GM19099 (cell line): ENCODE data around the gene SLC29A2.

Experiments used
- POLR2A ChIP-seq: IDR thresholded peaks from 3 replicates; pipeline ENCODE4 v1.6.1; 2011; ENCODE audit warnings: low read depth; ENCODE audit not compliant: insufficient read length; ENCODE audit errors: extremely low read depth

Gene SLC29A2

GRCh38 chr11:66332371-66333219 is 39.0 kb downstream of the SLC29A2 start:
- no peak for TF ChIP-seq POLR2A

GRCh38 chr11:66331542-66332370 is 39.8 kb downstream of the SLC29A2 start:
- no peak for TF ChIP-seq POLR2A

GRCh38 chr11:66330931-66331330 is 40.6 kb downstream of the SLC29A2 start:
- TF ChIP-seq POLR2A: no peak

- TF ChIP-seq POLR2A: no peak
Measured at GRCh38 chr11:66329165-66329673, 42.3 kb downstream of the SLC29A2 start.

- no peak for TF ChIP-seq POLR2A
Measured at GRCh38 chr11:66328302-66329144, 43.0 kb downstream of the SLC29A2 start.

- no peak for TF ChIP-seq POLR2A
Measured at GRCh38 chr11:66328031-66328301, 43.6 kb downstream of the SLC29A2 start.

- no peak for TF ChIP-seq POLR2A
Measured at GRCh38 chr11:66327171-66328030, 44.2 kb downstream of the SLC29A2 start.

GRCh38 chr11:66326261-66327111 is 45.1 kb downstream of the SLC29A2 start:
- no peak for TF ChIP-seq POLR2A

GRCh38 chr11:66325263-66325671 is 46.3 kb downstream of the SLC29A2 start:
- TF ChIP-seq POLR2A: no peak

- no peak for TF ChIP-seq POLR2A
Measured at GRCh38 chr11:66324664-66325063, 46.9 kb downstream of the SLC29A2 start.

- TF ChIP-seq POLR2A: no peak
Measured at GRCh38 chr11:66323684-66324083, 47.9 kb downstream of the SLC29A2 start.

- no peak for TF ChIP-seq POLR2A
Measured at GRCh38 chr11:66322732-66323427, 48.7 kb downstream of the SLC29A2 start.

GRCh38 chr11:66321606-66322005 is 50.0 kb downstream of the SLC29A2 start:
- no peak for TF ChIP-seq POLR2A

GRCh38 chr11:66318600-66318970 is 53.0 kb downstream of the SLC29A2 start:
- no peak for TF ChIP-seq POLR2A
